NCI-H2171 (cell line): ENCODE measurements around the gene TBL3.

Source experiments
- DNase-seq: peaks from one replicate; lab custom pipeline; 2025; lab: John Stamatoyannopoulos, UW

Gene TBL3

GRCh38 chr16:2019518-2019920 lies 47.7 kb downstream of the TBL3 start, which contains the start of gene NPW:
Gene NPW (plus strand): TSS chr16:2019785.
- DNase-seq, result peak; percentile 66

GRCh38 chr16:2019921-2020831 lies 48.3 kb downstream of the TBL3 start:
- no peak for DNase-seq

- no peak for DNase-seq
Observed at GRCh38 chr16:2022723-2023091, 50.9 kb downstream of the TBL3 start.

GRCh38 chr16:2023092-2024031 lies 51.5 kb downstream of the TBL3 start:
- peak; percentile 74 for DNase-seq

GRCh38 chr16:2024032-2024420 lies 52.2 kb downstream of the TBL3 start:
- DNase-seq, result no peak

GRCh38 chr16:2025251-2025650 lies 53.4 kb downstream of the TBL3 start:
- DNase-seq, result no peak

GRCh38 chr16:2025878-2026460 lies 54.1 kb downstream of the TBL3 start:
- no peak for DNase-seq

GRCh38 chr16:2026461-2027023 lies 54.7 kb downstream of the TBL3 start, which contains the start of gene NHERF2:
Gene NHERF2 (plus strand): TSS chr16:2026902. CDS start chr16:2027006, 104 bp downstream.
- no peak for DNase-seq

GRCh38 chr16:2027024-2028010 lies 55.5 kb downstream of the TBL3 start:
- DNase-seq, result no peak

- DNase-seq, result no peak
Observed at GRCh38 chr16:2028146-2028545, 56.3 kb downstream of the TBL3 start.

GRCh38 chr16:2028620-2029220 lies 56.9 kb downstream of the TBL3 start:
- DNase-seq, result no peak

GRCh38 chr16:2029350-2029749 lies 57.5 kb downstream of the TBL3 start:
- no peak for DNase-seq

GRCh38 chr16:2030036-2030435 lies 58.2 kb downstream of the TBL3 start:
- DNase-seq, result no peak

GRCh38 chr16:2031081-2031577 lies 59.3 kb downstream of the TBL3 start:
- no peak for DNase-seq
